Neural crest cell (in vitro differentiated cells): Measurements from ENCODE around the gene KAT14. TPM values are rescaled to one million over a fixed set of nuclear protein-coding genes. Genes with fewer than 3 reads are reported as not detected.

ENCODE experiments used
- DNase-seq: peaks from one replicate; pipeline ENCODE4 v3.0.0; 2021; ENCODE audit warnings: low read depth, mixed read lengths, low spot score
- H3K27ac Mint-ChIP-seq: one replicate; pipeline ENCODE4 v1.8.0; 2021; ENCODE audit warnings: mild to moderate bottlenecking, mixed read lengths; ENCODE audit not compliant: unreplicated experiment
- H3K27me3 Mint-ChIP-seq: 2 replicates; pipeline ENCODE4 v1.8.0; 2021; ENCODE audit warnings: low read depth, mild to moderate bottlenecking, mixed read lengths
- H3K36me3 Mint-ChIP-seq: 2 replicates; pipeline ENCODE4 v1.8.0; 2021; ENCODE audit warnings: low read depth, mild to moderate bottlenecking, mixed read lengths
- H3K4me1 Mint-ChIP-seq: 2 replicates; pipeline ENCODE4 v1.8.0; 2021; ENCODE audit warnings: mixed read lengths
- H3K4me3 Mint-ChIP-seq: one replicate; pipeline ENCODE4 v1.8.0; 2021; ENCODE audit warnings: mild to moderate bottlenecking, mixed read lengths
- H3K9me3 Mint-ChIP-seq: 2 replicates; pipeline ENCODE4 v1.8.0; 2021; ENCODE audit warnings: mixed read lengths
- total RNA-seq: library from RNA; stranded (reverse); gene quantifications from 2 replicates; pipeline ENCODE4 v1.2.1, GENCODE V29; 2021
- TF ChIP-seq, protein P1 (sequence below): fragments of 200-600 bp; sonication (generic); conservative IDR thresholded peaks from 2 replicates; pipeline ENCODE4 v1.5.0; 2021; ENCODE audit warnings: antibody characterized with exemption, mild to moderate bottlenecking

Gene KAT14
- total RNA-seq, 1 donor from 2014 or later, result 30.7 TPM

DNA sequence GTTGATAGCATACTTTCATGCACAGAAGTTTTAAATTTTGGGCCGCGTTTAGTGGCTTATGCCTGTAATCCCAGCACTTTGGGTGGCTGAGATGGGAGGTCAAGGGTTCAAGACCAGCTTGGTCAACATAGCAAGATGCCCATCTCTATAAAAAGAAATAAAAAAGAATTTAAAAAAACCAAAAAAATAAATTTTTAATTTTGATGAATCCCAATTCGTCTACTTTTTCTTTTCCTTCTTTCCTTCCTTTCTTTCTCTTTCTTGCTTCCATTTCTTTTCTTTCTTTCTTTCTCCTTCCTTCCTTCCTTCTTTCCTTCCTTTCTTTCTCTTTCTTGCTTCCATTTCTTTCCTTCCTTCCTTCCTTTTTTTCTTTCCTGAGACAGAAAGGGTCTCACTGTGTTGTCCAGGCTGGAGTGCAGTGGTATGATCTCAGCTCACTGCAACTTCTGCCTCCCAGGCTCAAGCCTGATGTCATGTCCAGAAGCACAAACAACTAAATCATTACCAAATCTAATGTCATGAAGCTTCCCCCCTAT lies 95.8 kb downstream of the KAT14 start:
- TF ChIP-seq, protein P1, sequence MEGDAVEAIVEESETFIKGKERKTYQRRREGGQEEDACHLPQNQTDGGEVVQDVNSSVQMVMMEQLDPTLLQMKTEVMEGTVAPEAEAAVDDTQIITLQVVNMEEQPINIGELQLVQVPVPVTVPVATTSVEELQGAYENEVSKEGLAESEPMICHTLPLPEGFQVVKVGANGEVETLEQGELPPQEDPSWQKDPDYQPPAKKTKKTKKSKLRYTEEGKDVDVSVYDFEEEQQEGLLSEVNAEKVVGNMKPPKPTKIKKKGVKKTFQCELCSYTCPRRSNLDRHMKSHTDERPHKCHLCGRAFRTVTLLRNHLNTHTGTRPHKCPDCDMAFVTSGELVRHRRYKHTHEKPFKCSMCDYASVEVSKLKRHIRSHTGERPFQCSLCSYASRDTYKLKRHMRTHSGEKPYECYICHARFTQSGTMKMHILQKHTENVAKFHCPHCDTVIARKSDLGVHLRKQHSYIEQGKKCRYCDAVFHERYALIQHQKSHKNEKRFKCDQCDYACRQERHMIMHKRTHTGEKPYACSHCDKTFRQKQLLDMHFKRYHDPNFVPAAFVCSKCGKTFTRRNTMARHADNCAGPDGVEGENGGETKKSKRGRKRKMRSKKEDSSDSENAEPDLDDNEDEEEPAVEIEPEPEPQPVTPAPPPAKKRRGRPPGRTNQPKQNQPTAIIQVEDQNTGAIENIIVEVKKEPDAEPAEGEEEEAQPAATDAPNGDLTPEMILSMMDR, result no peak
- DNase-seq, result no peak
- Mint-ChIP-seq H3K27ac (no peak overlapping the region), H3K36me3 (no peaks in the 10 kb centered on the region), H3K4me3 (no peak overlapping the region), H3K9me3 (no peaks in the 10 kb centered on the region), H3K4me1 (peaks cover 10% of the 10 kb centered on the region), H3K27me3 (peaks cover 68% of the 10 kb centered on the region)

Other genes starting within 250 kb of the KAT14 start
- 116 and 123 TPM in 2 replicates for gene SNX5, start 169.1 kb upstream of the KAT14 start, total RNA-seq
- 35.2 and 39.0 TPM in 2 replicates for gene MGME1, start 168.8 kb upstream of the KAT14 start, total RNA-seq
- gene OVOL2, start 79.9 kb upstream of the KAT14 start, total RNA-seq, result not detected in 2 replicates
- 17.8 and 18.7 TPM in 2 replicates for gene PET117, start within 50 bp of the KAT14 start, total RNA-seq
- 12.6 and 16.1 TPM in 2 replicates for gene ZNF133, start 150.7 kb downstream of the KAT14 start, total RNA-seq